ENCODE data around the gene S100A7A.
"Not testable (repeated sequence)": the region's sequence is repeated elsewhere in the genome, so short reads cannot be mapped to it uniquely, and the experiment has no call there.

The S100A7A gene

DNA sequence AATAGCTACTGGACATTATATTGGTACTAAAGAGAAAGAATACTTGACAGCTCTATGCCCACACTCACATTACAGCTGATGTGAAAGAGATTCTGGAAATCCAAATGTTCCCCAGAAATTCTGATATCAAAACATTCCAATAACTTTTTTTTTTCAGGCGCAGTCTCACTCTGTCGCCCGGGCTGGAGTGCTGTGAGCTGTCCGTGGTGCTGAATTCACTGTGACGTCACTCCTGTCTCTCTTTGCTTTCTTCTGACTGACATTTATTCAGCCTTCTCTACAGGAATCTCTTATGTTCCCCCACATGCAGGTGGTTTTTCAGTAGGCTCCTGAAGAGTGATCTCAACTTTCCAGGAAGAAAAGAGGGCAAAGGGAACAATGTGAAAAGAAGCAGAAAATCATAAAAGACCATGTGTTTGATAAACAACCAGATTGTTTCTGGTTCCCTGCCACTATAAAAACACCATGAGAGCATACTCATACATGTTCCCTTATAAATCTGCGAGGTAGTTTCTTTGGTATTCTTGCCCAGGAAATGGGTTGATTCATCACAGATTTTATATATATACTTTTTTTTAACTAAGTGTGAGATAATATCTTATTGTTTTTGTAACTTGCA, 6.2 kb downstream of the S100A7A start:
- DNase-seq (ENCODE audit: low spot score): peak; percentile 81

DNA sequence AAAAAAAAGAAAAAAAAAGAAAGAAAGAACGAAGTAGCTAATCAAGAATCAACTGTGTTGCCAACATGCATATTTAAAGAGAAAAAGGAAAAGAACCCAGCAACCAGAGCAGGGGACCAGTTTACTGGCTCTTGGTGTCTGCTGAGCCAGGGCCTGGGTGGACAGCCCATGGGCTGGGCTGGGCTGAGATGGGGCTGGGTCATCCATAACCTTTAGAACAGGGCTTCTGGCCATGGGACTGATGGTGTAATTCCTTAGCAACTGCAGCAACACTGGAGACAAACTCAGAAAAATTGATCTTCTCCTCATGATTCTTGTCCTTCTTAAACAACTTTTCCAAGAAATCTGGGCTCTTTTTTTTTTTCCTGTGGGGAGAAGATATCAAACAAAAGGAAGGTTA, 10.5 kb downstream of the S100A7A start:
- no peak for DNase-seq (ENCODE audit: low spot score)

DNA sequence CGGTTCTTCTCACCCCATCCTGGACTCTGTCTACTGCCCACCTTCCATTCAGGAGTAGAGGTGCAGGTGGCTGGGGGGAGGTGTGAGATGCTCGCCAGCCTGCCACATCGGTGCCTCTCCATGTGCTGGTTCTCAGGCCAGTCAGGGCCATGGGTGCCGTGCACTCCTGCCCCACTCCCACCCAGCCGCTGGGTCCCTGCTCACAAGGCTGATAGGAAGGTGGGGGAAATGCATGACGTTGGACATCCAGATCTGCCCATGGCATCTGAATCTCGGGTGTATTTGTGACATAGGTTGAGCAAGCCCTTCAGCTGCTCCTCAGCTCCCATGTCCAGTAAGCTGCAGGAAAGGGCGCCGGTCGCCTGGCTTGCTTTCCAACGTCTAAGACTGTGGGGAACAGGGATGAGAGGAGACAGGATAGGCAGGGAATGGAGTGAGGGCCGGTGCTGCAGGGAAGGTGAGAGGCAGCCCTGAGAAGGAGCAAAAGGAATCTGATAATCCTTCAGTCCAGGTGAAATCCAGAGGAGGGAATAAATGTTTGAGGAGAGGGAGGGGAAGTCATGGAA, 11.8 kb downstream of the S100A7A start:
- DNase-seq (ENCODE audit: low spot score): no peak

DNA sequence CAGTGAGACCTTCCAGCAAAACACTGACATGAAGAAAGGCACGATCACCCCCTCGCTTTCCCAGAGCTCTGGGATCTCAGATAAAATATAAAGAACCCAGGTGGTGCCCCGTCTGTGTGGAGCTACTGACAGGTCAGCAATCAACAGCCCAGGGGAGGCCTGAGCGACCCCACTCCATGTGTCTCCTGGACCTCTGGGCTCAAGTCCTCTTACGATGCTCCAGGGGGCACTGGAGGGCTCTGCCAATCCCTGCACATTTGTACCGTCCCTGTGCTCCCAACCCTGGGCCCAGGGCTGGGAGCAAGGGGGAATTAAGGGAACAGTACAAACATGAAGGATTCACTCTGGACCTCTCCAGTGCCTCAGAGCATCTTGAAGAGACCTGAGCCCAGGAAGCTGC, 12.5 kb downstream of the S100A7A start:
- DNase-seq (ENCODE audit: low spot score): peak; percentile 56

DNA sequence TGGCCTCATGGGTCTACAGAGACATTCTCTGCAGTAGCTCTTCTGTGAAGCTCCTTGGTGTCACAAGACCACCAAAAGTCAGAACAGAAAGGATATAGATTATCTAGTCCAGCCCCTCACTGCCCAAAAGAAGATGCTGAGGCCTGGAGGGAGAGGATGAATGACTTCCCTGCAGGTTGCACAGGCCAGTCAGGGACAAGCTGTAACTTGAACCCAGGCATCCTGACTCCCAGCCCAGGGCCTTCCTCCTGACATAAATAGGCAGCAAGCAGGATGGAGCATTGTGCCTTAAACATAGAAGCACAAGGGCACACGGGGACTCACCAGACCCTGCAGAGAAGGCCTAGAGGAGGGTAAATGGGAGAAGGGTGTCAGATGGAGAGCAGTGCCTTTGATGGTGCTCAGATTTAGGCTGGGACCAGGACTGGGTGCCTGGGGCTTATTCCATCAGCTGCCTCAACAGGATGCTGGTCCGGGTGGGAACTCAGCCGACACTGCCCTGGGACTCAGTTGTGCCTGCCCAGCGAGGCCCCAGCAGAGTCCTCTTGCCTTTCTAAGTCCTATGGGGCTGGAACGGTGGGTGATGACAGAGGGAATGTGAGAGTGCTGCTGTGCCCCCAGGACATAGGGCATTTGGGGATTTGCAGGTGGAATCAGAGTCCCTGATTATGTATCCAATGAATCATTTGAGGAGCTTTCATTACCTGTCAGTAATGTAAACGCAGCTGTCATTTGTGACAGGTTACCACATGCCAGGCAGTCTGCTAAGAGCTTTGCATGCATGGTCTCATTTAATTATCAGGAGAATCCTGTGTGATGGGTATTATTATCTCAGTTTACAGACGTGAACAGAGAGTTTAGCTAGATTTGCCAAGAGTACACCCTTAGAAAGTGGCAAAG, 13.2 kb downstream of the S100A7A start:
- no peak for DNase-seq (ENCODE audit: low spot score)

DNA sequence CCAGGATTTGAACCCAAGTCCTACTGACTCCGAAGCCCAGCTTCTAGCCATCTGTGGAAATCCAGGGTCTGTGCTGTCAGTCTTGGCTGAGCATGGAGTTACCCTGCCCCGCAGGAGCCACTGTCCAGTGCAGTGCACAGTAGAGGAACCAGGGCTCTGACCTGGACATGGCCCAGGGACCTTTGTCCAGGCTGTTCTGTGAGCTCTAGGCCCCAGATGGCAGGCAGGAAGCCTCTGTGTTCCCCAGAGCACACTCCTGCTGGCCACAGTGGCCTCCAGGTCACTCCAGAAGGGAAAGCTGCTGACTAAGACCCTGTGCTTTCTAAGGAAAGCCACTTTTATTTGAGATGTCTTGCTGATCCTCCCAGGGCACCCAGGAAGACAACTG, 13.8 kb downstream of the S100A7A start:
- no peak for DNase-seq (ENCODE audit: low spot score)

DNA sequence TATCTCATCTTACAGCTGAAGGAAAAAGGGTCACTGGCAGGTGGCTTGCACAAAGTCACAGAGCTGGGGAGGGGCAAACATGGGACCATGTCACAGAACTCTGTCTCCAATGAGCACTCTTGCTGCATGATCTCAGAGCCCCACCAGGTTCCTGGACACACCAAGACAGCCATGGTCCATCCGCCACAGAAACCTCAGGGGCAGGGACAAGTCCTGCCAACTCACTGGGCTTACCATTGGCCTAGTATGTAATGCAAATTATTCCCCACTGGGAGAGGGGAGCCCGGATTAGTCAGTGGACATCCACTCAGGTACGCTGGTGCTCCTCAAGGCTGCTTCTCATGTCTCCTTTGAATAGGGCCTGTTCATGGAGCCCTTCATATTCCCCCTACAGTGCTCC, 14.2 kb downstream of the S100A7A start:
- DNase-seq (ENCODE audit: low spot score): no peak

DNA sequence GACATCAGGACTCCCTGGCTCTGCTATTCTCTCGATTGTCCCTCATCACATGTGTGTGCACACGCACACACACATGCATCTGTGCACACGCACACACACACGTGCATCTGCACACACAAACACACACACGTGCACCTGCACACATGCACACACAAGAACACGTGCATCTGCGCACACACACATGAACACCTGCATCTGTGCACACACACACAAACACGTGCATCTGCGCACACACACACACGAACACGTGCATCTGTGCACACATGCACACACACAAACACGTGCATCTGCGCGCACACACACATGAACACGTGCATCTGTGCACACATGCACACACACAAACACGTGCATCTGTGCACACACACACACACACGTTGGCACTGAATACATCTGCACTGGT, 14.7 kb downstream of the S100A7A start:
- DNase-seq (ENCODE audit: low spot score): no peak

DNA sequence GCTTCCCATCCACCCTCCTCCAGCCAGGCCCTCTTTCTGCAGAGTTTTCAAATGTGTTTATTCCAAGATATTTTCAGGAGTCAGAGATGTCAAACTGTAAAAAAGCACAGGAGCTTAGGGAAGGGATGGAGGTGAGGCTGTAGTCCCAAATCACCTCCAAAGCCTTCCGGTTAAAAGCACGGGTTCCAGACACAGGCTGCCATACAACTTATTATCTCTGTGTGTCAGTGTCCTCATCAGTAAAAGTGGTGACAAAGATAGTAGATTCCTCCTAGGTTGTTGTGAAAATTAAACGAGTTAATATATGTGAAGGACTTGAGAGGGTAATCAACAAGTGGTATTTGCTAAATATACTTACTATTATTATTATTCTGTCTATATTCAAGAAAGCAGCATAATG, 15.1 kb downstream of the S100A7A start:
- no peak for DNase-seq (ENCODE audit: low spot score)

DNA sequence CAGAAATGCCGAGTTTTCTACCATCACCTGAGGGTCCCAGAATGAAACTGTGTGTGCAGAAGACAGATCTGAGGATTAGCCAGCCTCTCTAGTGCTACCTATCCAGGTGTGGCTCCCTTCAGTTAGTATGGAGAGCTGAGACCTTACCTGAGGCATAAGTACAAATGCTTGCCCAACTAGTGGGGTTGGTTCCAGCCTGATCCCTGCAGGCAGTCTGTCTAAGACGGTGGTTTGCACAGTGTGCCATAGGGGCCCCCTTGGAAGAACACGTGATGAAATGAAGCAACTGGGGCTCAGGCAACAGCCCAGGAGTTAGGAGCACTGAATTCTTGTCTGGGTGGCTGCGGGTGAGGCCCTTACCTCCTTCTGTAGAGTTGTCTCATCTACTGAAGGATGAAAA, 15.6 kb downstream of the S100A7A start:
- DNase-seq (ENCODE audit: low spot score): no peak

DNA sequence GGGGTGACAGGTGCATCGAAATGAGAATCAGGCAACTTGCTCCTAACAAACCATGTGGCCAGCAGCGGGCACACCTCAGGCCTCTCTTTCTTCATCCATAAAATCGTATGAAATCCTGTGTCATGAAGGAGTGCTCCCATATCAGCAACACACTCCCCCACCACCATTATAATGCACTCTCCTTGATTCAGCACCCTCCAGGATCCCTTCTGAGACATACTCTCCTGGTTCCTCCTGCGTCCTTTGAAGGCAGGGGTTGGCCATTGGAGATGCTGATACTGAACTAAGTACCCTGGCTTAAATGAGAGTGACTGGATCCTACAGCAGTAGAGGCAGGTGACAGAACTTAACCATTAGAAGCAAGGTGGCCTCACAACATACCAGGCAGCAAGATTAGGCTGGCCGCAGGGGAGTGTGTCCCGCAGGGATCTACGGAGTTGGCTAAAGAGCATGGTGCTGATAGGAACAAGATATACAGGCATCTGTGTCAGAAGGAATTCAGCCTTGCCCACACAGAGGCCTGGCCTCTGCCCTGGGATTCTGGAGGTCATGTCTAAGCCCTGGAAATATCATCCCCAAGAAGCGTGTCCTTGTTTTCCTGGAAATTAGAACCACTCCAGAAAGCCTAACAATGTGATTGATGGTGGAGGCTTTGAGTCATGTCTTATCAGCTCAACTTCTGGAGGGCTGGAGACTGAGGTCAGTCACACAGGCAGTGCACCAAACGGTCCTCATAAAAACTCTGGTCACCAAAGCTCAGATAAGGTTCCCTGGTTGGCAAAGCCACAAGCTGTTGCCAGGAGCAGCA, 16.8 kb downstream of the S100A7A start:
- DNase-seq (ENCODE audit: low spot score): no peak

DNA sequence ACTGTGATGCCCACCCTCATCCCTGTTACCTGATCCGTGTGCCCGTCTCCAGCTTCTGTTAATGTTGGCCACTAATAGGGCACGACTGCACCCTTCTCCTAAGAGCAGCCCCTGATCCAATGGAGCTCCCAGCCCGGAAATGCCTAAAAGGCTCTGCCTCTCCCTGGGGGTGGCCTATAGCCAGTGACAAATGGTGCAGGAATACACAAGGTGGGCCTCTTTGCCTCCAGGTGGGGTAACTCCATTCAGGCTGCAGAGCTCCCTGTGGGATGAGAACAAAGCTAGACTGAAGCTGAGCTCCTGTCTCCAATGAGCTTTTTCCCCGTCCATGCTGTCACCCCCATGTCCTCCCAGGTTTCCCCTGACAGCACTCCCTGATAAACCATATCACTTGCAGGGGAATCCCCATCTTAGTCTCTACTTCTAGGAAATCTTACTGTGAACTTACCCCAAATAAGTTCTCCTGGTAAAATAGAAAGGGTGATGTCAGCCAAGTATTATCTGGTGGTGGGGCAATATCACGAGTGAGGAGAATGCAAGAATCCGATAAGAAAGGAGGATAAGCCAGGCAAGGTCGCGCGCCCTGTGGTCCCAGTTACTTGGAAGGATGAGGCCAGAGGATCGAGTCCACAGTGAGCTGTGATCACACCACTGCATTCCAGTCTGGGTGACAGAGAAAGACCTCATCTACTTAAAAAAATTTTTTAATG, 18.6 kb downstream of the S100A7A start:
- DNase-seq (ENCODE audit: low spot score): no peak

DNA sequence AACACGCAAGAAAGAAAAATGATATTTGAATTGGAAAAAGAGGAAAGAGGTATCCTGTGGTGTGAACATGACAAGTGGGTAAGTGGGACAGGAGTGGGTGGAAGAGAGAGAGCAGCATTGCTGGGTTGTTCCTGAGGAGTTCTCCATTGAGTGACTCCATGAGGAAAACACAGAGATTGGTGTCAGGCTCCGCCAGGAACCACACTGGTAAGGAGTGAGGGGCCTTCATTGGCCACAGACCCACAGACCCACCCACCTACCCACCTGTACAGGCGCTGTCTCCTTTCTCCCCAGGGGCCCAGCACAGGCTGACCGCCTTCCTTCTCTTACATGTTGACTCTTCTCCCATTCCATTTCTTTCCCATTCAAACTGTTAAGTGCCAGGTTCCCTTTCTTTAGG, 20.9 kb downstream of the S100A7A start:
- DNase-seq (ENCODE audit: low spot score): no peak

DNA sequence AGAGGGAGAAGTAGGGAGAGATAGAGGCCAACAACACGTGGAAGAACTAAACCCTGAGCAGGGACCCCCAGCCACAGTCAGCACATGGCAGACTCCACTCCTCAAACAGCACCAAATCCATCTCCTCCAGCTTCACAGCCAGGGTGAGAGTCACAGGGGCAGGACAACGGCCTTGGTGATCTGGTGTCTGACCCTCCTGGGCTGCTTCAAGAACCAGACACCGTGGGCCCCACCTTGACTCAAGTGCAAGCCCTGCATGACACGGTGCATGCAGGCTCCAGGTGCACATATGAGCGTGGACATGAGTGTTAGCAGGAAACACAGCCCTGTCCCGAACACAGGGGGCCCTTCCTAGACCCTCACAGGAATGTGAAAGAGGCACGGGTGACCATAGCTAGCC, 22.3 kb downstream of the S100A7A start:
- DNase-seq (ENCODE audit: low spot score): no peak

DNA sequence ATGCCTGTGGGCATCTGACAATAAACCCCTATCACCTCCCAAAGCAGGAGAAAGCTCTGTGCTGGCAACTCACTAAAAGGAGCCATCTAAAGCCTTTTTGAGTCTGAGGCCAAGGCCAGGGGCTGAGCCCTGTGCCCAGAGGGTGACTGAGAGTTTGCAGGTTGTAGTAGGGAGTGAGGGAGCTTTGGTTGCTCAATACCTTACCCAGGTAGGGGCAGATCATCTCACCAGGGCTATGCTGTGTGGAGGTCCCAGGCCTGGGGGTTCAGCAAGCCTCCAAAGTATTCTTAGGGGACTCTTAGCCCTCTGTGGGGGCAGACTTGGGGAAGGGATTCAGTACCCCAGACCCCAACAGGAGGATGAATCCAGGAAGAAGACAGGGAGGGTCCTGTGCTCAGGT, 23.0 kb downstream of the S100A7A start:
- no peak for DNase-seq (ENCODE audit: low spot score)

DNA sequence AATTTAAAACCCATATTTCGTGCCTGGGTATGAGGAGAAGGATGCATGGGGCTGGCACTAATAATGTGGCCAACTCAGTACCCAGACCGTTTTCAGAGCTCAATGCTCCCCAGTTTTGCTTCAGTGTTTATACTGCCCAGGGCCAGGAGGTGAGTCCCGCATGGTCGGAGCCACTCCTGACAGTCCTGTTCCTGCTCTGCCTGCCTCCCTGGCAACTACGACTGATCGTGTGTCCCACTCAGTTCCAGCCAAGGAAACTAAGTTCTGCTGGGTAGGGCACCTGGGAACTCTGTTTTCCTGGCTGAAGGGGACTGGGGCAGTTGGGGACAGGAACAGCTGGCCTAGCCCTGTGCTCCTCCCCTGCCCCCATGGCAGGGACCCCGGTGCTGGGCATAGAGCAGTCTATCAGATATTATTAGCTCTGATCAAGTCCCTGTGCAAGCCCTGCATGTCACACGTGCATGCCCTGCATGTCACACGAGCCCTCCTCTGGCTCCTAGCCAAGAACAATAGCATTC, 25.0 kb downstream of the S100A7A start:
- no peak for DNase-seq (ENCODE audit: low spot score)

DNA sequence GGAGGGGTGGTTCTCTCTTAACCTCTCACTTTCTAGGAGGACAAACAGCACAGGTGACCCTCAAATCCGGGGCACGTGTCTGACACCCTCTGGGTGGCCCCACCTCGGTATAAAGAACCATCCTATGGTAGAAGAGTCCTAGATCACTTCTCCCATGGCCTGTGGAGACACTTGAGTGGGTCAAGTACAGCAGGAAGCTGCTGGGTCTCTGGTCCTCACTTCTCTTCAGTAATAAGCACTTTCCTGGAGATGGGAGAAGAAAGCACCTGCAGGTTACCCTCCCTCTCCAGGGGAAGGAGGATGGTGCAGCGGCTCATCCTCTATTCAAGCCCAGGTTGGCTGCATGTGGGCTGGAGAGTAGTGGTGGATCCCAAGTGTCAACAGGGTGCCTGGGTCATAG, 27.2 kb downstream of the S100A7A start:
- DNase-seq (ENCODE audit: low spot score): no peak

DNA sequence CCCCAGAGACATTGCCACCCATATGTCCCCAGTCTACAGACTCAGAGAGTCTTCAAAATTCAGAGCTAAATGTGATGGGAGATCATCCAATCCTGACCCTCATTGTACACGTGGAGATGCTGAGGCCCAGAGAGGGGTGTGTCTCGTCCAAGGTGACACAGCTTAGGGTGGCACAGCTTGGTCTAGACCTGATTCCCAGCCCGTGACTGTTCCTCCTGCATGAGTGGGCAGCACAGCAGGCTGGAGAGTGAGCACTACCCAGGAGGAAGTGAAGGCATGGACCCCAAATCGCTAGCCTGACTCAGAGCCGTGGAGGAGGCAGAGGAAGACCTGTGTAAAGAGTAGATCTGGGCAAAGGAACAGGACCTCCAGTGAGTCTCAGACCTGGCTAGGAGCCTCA, 27.8 kb downstream of the S100A7A start:
- DNase-seq (ENCODE audit: low spot score): no peak

DNA sequence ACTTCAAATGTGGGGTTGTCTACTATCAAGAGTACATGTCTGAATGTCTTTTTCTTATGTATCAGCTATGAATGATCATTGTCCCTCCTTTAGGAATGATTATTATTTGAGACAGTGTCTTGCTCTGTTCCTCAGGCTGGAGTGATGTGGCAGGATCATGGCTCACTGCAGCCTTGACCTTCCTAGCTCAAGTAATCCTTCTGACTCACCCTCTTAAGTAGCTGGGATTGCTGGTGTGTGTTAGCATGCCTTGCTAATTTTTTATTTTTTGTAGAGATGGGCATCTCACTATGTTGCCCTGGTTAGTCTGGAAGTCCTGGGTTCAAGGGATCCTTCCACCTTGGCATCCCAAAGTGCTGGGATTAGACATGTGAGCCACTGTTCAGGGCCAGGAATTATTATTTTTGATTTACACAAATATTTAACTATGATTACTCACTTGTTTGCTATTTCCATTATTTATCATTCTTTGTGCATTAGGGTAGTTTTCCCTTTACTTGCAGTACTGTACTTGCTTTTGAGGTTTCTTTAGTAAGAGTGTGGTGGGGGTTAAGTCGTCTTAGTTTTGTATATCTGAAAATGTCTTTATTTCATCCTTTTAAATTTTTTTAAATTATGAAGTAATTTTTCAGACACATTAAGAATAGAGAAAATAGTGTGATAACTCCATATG, 31.3 kb downstream of the S100A7A start:
- DNase-seq (ENCODE audit: low spot score): no peak

DNA sequence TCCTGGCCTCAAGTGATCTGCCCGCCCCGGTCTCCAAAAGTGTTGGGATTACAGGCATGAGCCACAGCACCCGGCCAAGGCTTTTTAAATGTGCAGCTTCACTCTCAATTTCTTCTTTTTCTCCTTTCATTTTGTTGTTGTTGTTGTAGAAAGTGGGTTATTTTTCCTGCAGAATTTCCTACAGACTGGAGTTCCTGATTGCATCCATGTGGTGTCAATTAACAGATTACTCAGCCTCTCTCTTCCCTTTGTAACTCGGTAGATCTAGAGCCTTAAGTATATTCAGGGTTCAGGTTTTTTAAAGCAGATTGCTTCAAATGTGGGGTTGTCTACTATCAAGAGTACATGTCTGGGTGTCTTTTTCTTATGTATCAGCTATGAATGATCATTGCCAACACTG, 32.5 kb downstream of the S100A7A start:
- DNase-seq (ENCODE audit: low spot score): not testable (repeated sequence)

DNA sequence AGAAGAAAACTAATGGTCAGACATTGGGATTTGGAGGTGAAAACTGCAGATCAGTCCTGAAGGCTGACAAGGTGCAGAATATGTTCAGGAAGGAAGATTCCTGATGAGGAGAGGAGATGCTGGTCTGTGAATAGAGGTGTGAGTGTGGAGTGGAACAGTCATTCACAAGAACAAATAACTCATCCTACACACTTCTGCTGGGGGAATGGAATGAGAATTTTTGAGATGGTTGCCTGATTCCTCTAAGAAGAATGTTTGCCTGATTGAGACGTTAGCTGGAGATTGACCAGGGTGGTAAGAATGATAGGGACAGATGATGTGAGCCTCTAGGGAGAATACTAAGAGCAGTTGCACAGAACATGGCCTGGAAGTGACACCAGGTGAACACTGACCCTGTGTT, 40.1 kb downstream of the S100A7A start:
- DNase-seq (ENCODE audit: low spot score): no peak

All from iPS-NIHi11 (cell line).